Activated T-cell treated with anti-CD3 and anti-CD28 coated beads for 24 hours (primary cell): Measurements from ENCODE around the gene GNA15.

Experiments used
- DNase-seq: peaks from one replicate; pipeline ENCODE4 v3.0.0-alpha.2; 2020; ENCODE audit warnings: low read depth

The GNA15 gene

GRCh38 chr19:3106509-3107141 is 29.2 kb upstream of the GNA15 start:
- no peak for DNase-seq

DNA sequence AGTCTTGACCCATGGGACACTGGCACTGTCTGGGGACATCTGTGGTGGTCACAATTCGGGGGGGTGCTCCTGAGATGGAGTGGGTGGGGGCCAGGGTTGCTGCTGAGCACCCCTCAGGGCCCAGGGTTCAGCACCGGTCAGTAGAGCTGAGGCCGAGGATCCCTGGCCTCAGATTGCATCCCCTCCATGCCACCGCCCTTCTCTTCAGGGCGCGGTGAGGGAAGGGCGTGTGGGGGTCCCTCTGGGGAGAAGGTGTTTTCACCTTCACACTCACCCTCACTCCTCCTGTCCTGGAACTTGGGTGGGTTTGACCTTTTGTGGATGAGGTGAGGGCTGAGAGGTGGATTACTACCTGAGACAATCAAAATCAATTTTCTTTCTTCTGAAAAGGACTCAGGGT is 28.2 kb upstream of the GNA15 start:
- DNase-seq, result no peak

- peak; percentile 60 for DNase-seq
Measured at GRCh38 chr19:3108775-3109174, 27.1 kb upstream of the GNA15 start.

DNA sequence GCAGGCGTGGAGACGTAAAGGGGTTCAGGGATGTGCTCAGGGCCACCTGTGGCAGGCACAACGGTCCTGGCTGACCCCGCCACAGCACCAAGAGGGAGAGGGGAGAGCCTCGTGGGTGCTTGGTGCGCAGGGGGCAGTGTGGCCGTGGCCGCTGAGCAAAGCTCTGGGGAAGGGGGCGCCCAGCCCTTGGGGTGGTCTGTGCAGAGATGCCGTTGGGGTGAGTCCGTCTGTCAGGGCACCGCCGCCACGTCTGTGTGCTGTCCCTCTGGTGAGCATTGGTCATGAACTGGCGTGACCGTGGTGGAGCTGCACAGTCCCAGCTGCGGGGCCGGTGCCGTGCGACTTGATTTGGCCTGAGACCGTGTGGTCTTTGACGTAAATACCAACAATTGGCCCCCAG is 26.3 kb upstream of the GNA15 start:
- DNase-seq, result no peak

DNA sequence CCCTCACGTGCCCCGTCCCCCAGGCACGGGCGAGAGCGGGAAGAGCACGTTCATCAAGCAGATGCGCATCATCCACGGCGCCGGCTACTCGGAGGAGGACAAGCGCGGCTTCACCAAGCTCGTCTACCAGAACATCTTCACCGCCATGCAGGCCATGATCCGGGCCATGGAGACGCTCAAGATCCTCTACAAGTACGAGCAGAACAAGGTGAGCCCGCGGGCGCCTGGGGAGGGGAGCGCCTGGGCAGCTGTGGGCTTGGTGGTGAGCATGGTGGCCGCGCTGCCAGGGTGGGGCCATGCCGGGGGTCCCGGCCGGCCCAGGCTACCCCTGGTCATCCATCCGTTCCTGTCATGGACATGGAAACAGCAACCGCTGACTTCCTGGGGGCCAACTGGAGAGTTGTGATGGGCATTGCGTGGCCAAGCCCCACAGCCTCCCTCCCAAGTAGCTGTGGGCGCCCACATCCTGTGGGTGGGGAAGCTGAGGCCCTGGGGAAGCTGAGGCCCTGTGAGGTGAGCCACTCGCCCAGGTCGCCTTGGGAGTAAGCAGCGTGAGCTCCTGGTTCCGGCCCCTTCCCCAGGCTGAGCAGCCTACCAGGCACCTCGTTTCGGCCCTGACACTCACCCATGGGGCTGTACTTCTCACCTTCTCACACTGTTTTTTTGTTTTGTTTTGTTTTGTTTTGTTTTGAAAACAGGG is 25.6 kb upstream of the GNA15 start:
- no peak for DNase-seq

- DNase-seq, result no peak
Measured at GRCh38 chr19:3111586-3112247, 24.1 kb upstream of the GNA15 start.

DNA sequence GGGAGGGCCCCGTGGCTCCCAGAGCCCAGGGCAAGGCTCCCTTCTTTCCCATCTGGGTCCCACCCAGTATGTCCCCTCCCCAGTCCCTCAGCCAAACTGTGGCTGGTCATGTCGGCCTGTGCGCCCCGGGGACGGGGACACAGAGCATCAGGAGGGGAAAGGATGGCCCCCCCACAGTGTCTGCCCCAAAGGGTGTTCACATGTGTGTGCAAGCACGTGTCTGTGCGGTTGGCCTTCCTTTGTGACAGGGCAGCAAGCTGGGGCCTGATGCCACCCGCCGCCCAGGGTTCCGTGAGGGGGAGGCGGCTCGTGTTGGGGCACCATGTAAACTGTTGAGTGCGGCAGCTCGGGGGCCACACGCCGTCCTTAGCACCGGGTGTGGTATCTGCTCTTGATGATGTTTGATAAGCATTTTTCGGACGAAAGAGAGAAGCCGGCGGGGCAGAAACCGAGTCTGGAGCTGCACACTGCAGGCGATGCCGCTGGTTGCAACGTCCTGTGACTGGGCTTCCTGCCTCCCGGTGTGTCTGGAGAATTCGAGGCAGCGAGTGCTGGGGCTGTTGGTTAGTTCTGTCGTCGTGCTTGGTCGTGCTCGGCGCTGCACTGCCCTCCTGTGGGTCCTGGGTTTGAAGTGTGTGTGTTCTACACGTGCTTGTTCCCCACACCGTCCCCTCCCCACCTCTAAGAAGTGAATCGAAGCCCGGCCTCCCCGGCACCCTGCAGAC is 23.3 kb upstream of the GNA15 start:
- DNase-seq, result no peak

- DNase-seq, result no peak
Measured at GRCh38 chr19:3113100-3114017, 22.5 kb upstream of the GNA15 start.

- no peak for DNase-seq
Measured at GRCh38 chr19:3114018-3114726, 21.7 kb upstream of the GNA15 start.

- no peak for DNase-seq
Measured at GRCh38 chr19:3114811-3115210, 21.0 kb upstream of the GNA15 start.

GRCh38 chr19:3115411-3115810 is 20.4 kb upstream of the GNA15 start:
- DNase-seq, result no peak

- no peak for DNase-seq
Measured at GRCh38 chr19:3115916-3116602, 19.8 kb upstream of the GNA15 start.

DNA sequence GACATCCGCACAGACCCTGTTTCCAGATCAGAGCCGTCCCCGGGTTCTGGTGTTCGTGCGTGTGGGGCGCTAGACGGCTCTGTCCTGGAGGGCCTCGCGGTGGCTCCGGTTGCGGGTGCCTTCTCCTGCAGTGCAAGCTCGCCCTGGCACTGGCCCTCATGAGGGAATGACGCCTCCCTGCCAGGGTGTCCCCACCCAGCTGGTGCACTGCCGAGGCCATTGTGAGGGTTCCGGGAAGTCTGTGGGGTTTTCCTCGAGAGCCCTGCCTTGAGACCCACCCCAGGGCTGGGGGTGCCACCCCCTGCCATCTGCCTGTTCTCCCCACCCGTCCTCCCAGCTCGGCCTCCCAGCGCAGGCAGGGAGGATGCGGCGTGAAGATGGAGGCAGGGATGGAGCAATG is 19.2 kb upstream of the GNA15 start:
- no peak for DNase-seq

- DNase-seq, result no peak
Measured at GRCh38 chr19:3117716-3118115, 18.1 kb upstream of the GNA15 start.

- no peak for DNase-seq
Measured at GRCh38 chr19:3118232-3119070, 17.4 kb upstream of the GNA15 start.

GRCh38 chr19:3119071-3119595 is 16.7 kb upstream of the GNA15 start:
- no peak for DNase-seq

GRCh38 chr19:3119693-3120380 is 16.0 kb upstream of the GNA15 start:
- no peak for DNase-seq

GRCh38 chr19:3120611-3121276 is 15.1 kb upstream of the GNA15 start:
- DNase-seq, result no peak
